Activated CD4-positive, CD25-positive, alpha-beta regulatory T cell treated with anti-CD3 and anti-CD28 coated beads, Interleukin-2, amount 50 U/mL, for 16 hours (primary cell): ENCODE data around the gene PI4KA.

Experiments
- DNase-seq: peaks from one replicate; pipeline ENCODE4 v3.0.0-alpha.2; 2020; ENCODE audit warnings: low read depth, low spot score

Gene PI4KA

DNA sequence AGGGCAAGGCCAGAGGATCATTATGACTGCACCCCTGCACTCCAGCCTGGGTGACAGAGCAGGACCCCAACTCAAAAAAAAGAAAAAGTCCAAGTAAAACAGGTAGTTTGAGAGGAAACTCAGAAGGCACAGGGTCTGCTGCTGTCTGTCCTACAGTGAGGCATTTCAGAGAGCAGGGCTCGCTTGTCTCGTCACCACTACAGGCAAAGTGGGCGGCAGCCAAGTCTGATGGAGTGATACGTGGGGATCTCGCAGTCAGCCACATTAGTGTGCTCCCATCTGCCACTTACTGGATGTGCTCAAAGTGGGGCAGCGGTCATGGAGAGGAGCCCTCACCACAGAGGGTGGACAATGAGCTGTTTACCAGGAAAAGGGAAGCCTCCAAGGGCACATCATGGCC, 42.1 kb downstream of the PI4KA start:
- DNase-seq, result no peak

DNA sequence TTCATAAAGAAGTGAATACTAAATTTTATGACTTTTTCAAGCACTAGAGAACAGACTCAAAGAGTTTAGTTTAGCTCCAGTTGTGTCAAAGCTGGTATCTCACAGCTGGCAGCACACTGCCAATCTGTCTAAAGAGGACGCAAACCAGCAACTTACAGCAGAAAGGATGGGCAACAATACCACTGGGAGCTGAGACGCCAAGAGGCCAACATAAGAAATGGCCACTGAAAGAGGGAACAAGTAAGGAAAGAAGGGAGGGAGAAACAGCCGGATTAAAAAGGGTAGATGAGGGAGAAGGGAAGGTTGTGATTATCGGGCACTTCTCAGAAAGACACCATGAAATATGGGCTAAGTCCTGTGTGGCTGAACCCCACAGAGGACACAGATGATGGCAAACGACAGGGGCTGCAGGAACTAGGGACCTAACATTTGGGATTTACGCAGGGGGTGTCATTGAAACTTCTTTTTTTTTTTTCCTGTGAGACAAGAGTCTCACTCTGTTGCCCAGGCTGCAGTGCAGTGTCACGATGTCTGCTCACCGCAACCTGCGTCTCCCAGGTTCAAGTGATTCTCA, 43.0 kb downstream of the PI4KA start:
- no peak for DNase-seq

- DNase-seq, result no peak
These were observed 44.3 kb downstream of the PI4KA start for GRCh38 chr22:20814221-20814808.

- no peak for DNase-seq
These were observed 45.6 kb downstream of the PI4KA start for GRCh38 chr22:20813056-20813455.

DNA sequence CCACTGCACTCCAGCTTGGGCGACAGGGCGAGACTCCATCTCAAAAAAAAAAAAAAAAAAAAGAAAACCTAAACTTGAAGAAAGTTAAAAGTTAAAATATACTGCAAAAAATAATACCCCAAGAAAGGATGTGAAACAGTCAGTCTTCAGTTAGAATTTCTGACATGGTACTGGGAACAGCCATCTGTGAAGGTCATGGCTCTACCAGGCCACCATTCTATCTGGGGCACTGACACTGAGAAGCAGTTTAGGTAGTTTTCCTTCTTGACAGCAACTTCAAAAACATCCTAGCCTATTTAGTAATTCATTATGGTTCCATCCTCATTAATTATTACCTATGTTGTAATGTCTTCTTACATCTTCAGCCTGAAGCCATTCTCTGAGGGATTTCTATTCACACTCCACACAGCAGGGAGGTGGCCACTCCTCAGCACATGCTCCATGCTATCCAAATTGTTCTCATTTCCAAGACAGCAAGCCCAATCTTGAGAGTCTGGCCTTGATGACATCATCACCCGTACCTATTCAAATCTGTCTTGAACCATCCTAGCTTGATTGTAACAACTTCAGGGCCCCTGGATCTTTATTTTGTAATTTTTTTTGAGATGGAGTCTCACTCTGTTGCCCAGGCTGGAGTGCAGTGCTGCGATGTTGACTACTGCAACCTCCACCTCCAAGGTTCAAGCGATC, 46.5 kb downstream of the PI4KA start:
- DNase-seq, result no peak

DNA sequence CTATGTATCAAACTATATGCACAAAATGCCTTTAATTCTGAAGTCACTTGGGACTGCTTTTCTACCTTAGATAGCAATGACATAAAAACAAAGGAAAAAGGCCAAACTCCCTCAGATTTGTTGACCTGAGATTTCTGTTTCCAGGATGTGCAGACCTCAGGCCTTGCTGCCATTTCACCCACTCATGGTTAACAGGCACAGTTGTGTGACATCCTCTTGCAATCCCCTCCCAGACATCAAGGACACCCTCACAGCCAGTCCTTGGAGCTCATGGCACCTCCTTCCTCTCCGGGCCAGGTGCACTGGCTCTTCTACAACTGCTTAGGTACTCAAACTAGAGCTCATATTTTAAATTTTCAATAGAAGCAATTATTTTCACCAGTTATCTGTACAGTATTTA, 47.4 kb downstream of the PI4KA start:
- no peak for DNase-seq

DNA sequence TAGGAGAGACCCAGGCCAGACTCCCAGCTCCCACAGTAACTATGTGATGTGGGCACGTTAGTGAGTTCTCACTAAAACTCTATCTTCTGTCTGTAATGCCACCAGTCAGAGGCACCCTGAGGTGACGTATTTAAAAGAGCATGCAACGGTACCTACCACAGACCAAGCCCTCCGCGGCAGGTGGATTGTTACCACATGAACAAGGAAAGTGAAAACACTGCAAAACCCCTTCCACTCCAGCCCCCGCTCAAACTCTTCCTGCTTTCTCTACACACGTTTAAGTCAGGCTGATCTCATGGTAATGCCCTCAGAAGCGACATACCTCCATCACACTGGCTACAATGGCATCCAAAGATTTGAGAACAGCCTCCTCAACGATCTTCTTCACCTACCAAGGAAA, 48.0 kb downstream of the PI4KA start:
- no peak for DNase-seq

GRCh38 chr22:20809538-20810185, 48.9 kb downstream of the PI4KA start:
- DNase-seq, result no peak

- no peak for DNase-seq
These were observed 49.8 kb downstream of the PI4KA start for GRCh38 chr22:20808844-20809243.

- DNase-seq, result no peak
These were observed 51.3 kb downstream of the PI4KA start for GRCh38 chr22:20807315-20807752.

- no peak for DNase-seq
These were observed 52.6 kb downstream of the PI4KA start for GRCh38 chr22:20805972-20806471.

- DNase-seq, result no peak
These were observed 54.0 kb downstream of the PI4KA start for GRCh38 chr22:20804650-20805049.

DNA sequence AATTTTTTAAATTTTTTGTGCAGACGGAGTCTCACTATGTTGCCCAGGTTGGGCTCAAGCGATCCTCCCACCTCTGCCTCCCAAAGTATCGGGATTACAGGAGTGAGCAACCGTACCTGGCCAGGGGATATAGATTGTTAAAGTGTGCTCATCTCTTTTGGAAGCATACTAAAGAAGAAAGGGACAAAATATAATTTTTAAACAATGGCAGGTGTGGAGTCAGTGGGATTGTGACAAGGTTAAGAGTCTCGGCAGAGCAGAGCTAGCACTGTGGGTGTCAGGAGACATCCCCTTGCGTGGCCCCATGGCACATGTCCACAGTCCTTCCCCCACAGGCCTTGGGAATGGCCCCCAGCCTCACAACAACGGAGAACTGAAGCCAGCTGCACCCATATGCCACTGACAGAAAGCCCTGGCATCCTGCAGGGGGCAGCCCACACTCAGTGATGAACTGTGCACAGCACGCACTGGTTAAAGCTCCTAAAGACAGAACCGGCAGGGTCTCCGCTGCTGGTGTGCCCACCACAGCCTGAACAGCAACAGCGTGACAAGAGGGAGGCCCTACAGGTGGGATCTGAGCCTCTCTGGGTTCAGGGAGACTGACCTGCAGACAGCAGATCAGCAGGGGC, 54.8 kb downstream of the PI4KA start:
- no peak for DNase-seq

- DNase-seq, result no peak
These were observed 55.6 kb downstream of the PI4KA start for GRCh38 chr22:20802922-20803553.

DNA sequence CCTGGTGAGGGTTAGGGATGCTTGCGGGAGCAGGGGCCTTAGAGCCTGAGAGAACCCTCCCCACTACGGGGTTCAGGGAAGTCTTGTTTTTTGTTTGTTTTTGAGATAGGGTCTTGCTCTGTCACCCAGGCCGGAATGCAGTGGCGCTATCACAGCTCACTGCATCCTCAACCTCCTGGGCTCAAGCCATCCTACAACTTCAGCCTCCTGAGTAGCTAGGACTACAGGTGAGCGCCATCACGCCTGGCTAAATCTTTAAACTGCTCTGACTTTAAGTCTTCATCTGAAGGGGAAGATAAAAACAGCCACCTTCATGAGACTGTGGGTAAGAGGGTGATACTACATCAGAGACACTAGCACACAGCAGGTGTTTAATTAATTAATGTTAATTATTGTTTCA, 56.2 kb downstream of the PI4KA start:
- no peak for DNase-seq

- no peak for DNase-seq
These were observed 59.2 kb downstream of the PI4KA start for GRCh38 chr22:20799449-20799848.

DNA sequence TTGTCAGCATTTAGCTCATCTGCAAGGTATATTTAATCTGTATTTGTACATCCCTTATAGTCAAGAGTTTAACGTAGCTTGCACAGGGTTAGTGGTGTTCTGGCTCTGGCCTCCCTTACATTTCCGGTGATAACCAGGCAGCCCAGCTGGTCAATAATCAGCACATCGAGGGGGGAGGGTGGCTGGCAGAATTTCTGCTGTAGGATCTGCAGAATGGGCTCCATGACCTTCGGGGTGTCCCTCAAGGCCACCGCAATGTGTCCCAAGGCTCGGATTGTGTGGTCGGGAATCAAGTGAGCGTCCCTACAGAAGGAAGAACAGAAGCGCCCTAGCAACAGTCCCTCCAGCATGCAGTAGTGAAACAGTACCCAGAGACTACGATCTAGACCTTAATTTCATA, 59.6 kb downstream of the PI4KA start:
- no peak for DNase-seq

- no peak for DNase-seq
These were observed 60.4 kb downstream of the PI4KA start for GRCh38 chr22:20798218-20798617.

DNA sequence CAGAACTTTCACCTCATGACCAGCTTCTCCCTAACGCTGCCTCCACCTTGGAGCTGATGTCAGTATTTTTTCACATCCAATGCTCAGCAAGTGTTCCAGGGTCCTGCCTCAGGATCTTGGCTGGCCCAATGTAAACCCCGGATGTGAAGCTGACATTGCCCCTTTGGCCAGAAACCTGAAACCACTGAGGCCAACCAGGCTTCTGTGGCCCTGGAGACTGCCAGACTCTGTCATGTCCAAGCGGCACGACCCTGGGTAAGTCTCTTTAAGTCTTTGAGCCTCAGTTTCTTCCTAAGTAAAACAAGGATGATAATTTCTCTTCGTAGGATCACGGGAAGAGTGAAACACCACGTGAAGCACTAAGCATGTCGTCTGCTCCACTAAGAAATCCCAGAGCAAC, 61.9 kb downstream of the PI4KA start:
- no peak for DNase-seq

DNA sequence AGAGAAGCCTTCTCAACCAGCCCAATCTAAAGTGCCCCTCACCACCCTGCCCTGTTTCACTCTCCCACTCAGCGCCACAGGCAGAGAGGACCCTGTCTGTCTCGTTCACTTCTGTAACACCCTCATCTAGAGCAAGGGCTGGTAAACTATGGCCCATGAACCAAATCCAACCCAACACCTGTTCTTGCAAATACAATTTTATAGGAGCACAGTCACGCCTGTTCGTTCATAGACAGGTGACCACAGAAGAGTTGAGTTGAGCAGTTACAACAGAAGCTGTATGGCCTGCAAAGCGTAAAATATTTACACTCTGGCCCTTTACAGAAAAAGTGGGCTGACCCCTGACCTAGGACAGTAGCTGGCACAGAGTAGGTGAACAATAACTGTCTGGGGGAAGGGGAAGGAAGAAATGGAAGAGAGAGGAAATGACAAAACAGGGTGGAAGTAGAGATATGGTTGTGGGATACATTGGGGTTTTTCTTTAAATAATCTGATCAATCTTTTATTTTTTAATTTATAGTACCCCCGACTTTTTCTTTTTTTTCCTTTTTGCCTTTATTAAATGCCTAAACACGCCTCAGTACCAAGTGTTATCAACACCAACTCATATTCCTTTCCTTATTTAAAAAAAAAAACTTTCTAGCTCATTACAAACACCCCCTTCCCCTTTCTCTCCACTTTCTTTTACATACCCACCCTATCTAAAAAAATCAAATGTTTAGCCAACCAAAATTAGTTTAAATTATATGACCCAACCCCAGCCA, 63.8 kb downstream of the PI4KA start:
- no peak for DNase-seq
